Endothelial cell of umbilical vein (primary cell): ENCODE data around the gene FSIP1.
A peak's percentile ranks its signal among the peaks of the same experiment; 100 is the strongest.

Experiments used
- EZH2 ChIP-seq: IDR thresholded peaks from 2 replicates; pipeline ENCODE4 v1.6.1; 2012; ENCODE audit warnings: borderline replicate concordance, low read depth, mild to moderate bottlenecking, moderate library complexity, low read length, inconsistent platforms; ENCODE audit not compliant: severe bottlenecking
- FOS ChIP-seq: IDR thresholded peaks from 2 replicates; pipeline ENCODE4 v1.6.1; 2011; ENCODE audit warnings: mild to moderate bottlenecking, low read length, moderate library complexity, borderline replicate concordance; ENCODE audit not compliant: insufficient read depth
- GATA2 ChIP-seq: IDR thresholded peaks from 2 replicates; pipeline ENCODE4 v1.7.0; 2011; ENCODE audit warnings: low read depth, mild to moderate bottlenecking, moderate library complexity, mixed read lengths, low read length; ENCODE audit not compliant: insufficient read length, insufficient read depth
- JUN ChIP-seq: IDR thresholded peaks from 2 replicates; pipeline ENCODE4 v1.6.1; 2011; ENCODE audit warnings: borderline replicate concordance, low read depth; ENCODE audit not compliant: insufficient read length, insufficient read depth
- MYC ChIP-seq: IDR thresholded peaks from one replicate; pipeline ENCODE4 v1.6.1; 2011; ENCODE audit warnings: mild to moderate bottlenecking, low read depth, low read length
- POLR2A ChIP-seq: IDR thresholded peaks from 2 replicates; pipeline ENCODE4 v1.6.1; 2012; ENCODE audit warnings: low read depth, mild to moderate bottlenecking, control low read depth, low read length
- POLR2AphosphoS5 ChIP-seq: IDR thresholded peaks from 2 replicates; pipeline ENCODE4 v1.6.1; 2012; ENCODE audit warnings: low read depth, mild to moderate bottlenecking, control low read depth, low read length, moderate library complexity; ENCODE audit not compliant: insufficient read depth
- TF ChIP-seq, protein P1 (sequence below), 2 donors: IDR thresholded peaks; 1 replicate in 1 of 2; 2 replicates in 1 of 2; pipeline ENCODE4 v1.5.1; 2011; ENCODE audit warnings: low read length in 2 of 2, mild to moderate bottlenecking in 2 of 2, moderate library complexity in 2 of 2, control low read depth in 1 of 2, inconsistent platforms in 1 of 2, low read depth in 1 of 2; ENCODE audit not compliant: insufficient read depth in 1 of 2; ENCODE audit errors: extremely low read depth in 1 of 2
- TF ChIP-seq, protein P2 (sequence below): IDR thresholded peaks from 2 replicates; pipeline ENCODE4 v1.6.1; 2011; ENCODE audit not compliant: insufficient read depth, insufficient read length

DNA sequence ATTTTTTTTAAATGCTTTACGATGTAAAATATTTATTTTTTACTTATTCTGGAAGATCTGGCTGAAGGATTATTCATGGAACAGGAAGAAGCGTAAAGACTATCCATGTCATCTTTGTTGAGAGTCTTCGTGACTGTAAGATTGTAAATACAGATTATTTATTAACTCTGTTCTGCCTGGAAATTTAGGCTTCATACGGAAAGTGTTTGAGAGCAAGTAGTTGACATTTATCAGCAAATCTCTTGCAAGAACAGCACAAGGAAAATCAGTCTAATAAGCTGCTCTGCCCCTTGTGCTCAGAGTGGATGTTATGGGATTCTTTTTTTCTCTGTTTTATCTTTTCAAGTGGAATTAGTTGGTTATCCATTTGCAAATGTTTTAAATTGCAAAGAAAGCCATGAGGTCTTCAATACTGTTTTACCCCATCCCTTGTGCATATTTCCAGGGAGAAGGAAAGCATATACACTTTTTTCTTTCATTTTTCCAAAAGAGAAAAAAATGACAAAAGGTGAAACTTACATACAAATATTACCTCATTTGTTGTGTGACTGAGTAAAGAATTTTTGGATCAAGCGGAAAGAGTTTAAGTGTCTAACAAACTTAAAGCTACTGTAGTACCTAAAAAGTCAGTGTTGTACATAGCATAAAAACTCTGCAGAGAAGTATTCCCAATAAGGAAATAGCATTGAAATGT, 186.1 kb downstream of the FSIP1 start:
- TF ChIP-seq POLR2AphosphoS5 (no peak), GATA2 (no peak), POLR2A (peak; percentile 95), EZH2 (no peak), FOS (no peak), JUN (no peak), MYC (no peak)
- TF ChIP-seq, protein P1, sequence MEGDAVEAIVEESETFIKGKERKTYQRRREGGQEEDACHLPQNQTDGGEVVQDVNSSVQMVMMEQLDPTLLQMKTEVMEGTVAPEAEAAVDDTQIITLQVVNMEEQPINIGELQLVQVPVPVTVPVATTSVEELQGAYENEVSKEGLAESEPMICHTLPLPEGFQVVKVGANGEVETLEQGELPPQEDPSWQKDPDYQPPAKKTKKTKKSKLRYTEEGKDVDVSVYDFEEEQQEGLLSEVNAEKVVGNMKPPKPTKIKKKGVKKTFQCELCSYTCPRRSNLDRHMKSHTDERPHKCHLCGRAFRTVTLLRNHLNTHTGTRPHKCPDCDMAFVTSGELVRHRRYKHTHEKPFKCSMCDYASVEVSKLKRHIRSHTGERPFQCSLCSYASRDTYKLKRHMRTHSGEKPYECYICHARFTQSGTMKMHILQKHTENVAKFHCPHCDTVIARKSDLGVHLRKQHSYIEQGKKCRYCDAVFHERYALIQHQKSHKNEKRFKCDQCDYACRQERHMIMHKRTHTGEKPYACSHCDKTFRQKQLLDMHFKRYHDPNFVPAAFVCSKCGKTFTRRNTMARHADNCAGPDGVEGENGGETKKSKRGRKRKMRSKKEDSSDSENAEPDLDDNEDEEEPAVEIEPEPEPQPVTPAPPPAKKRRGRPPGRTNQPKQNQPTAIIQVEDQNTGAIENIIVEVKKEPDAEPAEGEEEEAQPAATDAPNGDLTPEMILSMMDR (IDR thresholded peaks at IDR 0.05; ENCODE audit: extremely low read depth in 1 of 2, insufficient read depth in 1 of 2, low read depth in 1 of 2, low read length in 2 of 2) = no peak
- TF ChIP-seq, protein P2, sequence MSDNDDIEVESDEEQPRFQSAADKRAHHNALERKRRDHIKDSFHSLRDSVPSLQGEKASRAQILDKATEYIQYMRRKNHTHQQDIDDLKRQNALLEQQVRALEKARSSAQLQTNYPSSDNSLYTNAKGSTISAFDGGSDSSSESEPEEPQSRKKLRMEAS = no peak
